Psoas muscle (tissue), 8 donors: ENCODE measurements around the gene SMC6. TPM values are rescaled to one million over a fixed set of nuclear protein-coding genes. Genes with fewer than 3 reads are reported as not detected.
A peak's percentile ranks its signal among the peaks of the same experiment; 100 is the strongest.

Experiments used
- ATAC-seq, 4 donors: fragments of 200-7000 bp; cut with Tn5 transposase; one replicate each; pipeline ENCODE4 v1.9.1; 2020; ENCODE audit warnings: moderate library complexity in 3 of 4, mild to moderate bottlenecking in 2 of 4
- DNase-seq, 2 donors: peaks; one replicate each; pipeline ENCODE4 v3.0.0-alpha.2; 2020
- H3K27ac ChIP-seq: fragments of 200-600 bp; one replicate; pipeline ENCODE4 v1.8.0; 2022
- H3K27me3 ChIP-seq, 3 donors: fragments of 200-600 bp in 1 of 3; one replicate each; pipeline versions ENCODE4 v1.6.1 to v1.8.0; 2013 to 2022; ENCODE audit warnings: low read length in 2 of 3, mild to moderate bottlenecking in 2 of 3, moderate library complexity in 1 of 3; ENCODE audit not compliant: insufficient read depth in 3 of 3
- H3K36me3 ChIP-seq, 2 donors: fragments of 200-600 bp in 1 of 2; one replicate each; pipeline versions ENCODE4 v1.6.1 to v1.8.0; 2013 to 2022; ENCODE audit warnings: low read depth in 1 of 2, mild to moderate bottlenecking in 1 of 2, moderate library complexity in 1 of 2; ENCODE audit not compliant: insufficient read depth in 1 of 2
- H3K4me1 ChIP-seq: fragments of 200-600 bp; one replicate; pipeline ENCODE4 v1.8.0; 2022
- H3K4me3 ChIP-seq: fragments of 200-600 bp; one replicate; pipeline ENCODE4 v1.8.0; 2022; ENCODE audit warnings: mild to moderate bottlenecking
- H3K9me3 ChIP-seq: fragments of 200-600 bp; one replicate; pipeline ENCODE4 v1.8.0; 2022
- CTCF ChIP-seq: fragments of 200-600 bp; IDR thresholded peaks from one replicate; pipeline ENCODE4 v1.8.0; 2022; ENCODE audit warnings: antibody characterized with exemption
- WGBS, 3 donors: extraction: QIAGEN DNeasy Blood & Tissue Kit; methylation state at CpG; one replicate each; pipeline versions ENCODE4 v1.1.6 to v1.1.7; 2013; 5-methylcytosine and 5-hydroxymethylcytosine counted together
- intact Hi-C, 2 donors: fragments of 100-400 bp; cut with DNase I; formaldehyde crosslinking; loops; one replicate each; pipeline versions ENCODE4 v1.11.0 to v1.14.2; 2022
- polyA plus RNA-seq, 3 donors: library from polyadenylated mRNA; stranded (reverse); fragments of 200-250 nt; gene quantifications; one replicate each; pipeline ENCODE4 v1.2.3, GENCODE V29; 2013
- total RNA-seq, 4 donors: library from RNA; stranded (reverse); fragmentation: NEBNext Ultra II Directional in 2 of 4; extraction: Animal tissue kit (Norgen Biotek cat#: 25700) in 2 of 4; gene quantifications; one replicate each; pipeline versions ENCODE4 v1.2.1 to v1.2.4, GENCODE V29; 2021 to 2023
- donor health status: healthy with polysubstance abuse.
- donor health status: DM: no; HTN: no; CAD: no; lungs with moderate emphysema.
- donor health status: Bipolar disorder and iron deficiency.
- donor health status: healthy.
- donor health status: DM: yes; HTN: yes; CAD: no.
- donor health status: DM: no; HTN: no; CAD: no.
- donor health status: DM: no; HTN: no; CAD: no.
- donor health status: DM: yes; HTN: yes; CAD: no.

Gene SMC6
- total and polyA plus RNA-seq, 7 donors, result 4.8 to 10.5 (median 9.3) TPM

DNA sequence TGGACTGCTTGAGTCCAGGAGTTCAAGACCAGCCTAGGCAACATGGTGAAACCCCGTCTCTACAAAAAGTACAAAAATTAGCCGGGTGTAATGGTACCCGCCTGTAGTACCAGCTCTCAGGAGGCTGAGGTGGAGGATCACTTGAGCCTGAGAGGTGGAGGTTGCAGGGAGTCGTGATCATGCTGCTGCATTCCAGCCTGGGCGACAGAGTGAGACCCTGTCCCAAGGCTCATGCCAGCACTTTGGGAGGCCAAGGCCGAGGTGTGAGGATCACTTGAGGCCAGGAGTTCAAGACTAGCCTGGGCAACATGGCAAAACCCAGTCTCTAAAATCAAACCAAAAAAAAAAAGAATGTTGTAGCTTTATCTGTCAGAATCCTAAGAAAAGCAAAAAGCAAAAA is 25.4 kb downstream of the SMC6 start:
- H3K36me3 ChIP-seq, result peaks cover 0 to 98% of the 10 kb centered on the region in 2 donors
- intact Hi-C loops, result no loop called here
- H3K27me3 ChIP-seq, result no peaks in the 10 kb centered on the region
- no peak for DNase-seq
- WGBS, 3 donors, result 95 to 97% (median 96%) methylated on average over 6 of the region's 6 CpGs
- no peak overlapping the region for H3K27ac ChIP-seq
- H3K9me3 ChIP-seq, result no peaks in the 10 kb centered on the region
- no peak for TF ChIP-seq CTCF
- no peak for ATAC-seq
- no peak overlapping the region for H3K4me3 ChIP-seq
- no peaks in the 10 kb centered on the region for H3K4me1 ChIP-seq

GRCh38 chr2:17719562-17720371 is 33.8 kb downstream of the SMC6 start:
- Histone ChIP-seq H3K4me3 (no peak overlapping the region), H3K27me3 (no peaks in the 10 kb centered on the region), H3K36me3 (peaks cover 5 to 91% of the 10 kb centered on the region in 2 donors), H3K27ac (no peak overlapping the region), H3K4me1 (no peaks in the 10 kb centered on the region), H3K9me3 (no peaks in the 10 kb centered on the region)
- TF ChIP-seq CTCF, result peak; percentile 83
- 69 to 83% (median 73%) methylated on average over 4 of the region's 4 CpGs for WGBS, 3 donors
- ATAC-seq (peak in 1 of 4 donors; percentile 56), DNase-seq (no peak)
- intact Hi-C loops, result loop anchor here (2.0 to 10.0 kb wide), 3 partner anchors 111 to 655 kb away; no protein-coding TSS in a partner anchor

DNA sequence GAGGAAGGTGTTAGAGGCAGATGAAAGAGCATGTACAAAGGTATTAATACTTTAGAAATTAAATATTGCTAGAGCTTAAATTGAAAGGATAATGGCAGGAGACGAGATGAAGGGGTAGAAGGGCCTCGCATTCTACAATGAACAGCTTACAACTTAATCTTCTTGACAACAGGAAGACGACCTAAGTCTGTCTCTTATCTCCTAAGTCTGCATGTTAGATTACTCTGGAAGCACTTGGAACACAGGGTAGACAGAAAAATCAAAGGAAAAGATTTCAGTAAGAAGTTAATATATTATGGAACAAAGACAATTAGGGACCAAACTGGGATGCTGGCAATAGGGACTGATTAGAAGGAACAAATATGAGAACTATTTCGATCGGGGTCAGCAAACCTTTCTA is 34.9 kb downstream of the SMC6 start:
- WGBS, 3 donors, result 90 to 93% (median 91%) methylated on average over 5 of the region's 5 CpGs
- no peak for TF ChIP-seq CTCF
- Histone ChIP-seq H3K27ac (no peak overlapping the region), H3K9me3 (no peaks in the 10 kb centered on the region), H3K27me3 (no peaks in the 10 kb centered on the region), H3K36me3 (peaks cover 5 to 91% of the 10 kb centered on the region in 2 donors), H3K4me3 (no peak overlapping the region), H3K4me1 (no peaks in the 10 kb centered on the region)
- DNase-seq, result no peak
- intact Hi-C loops, result loop anchor here in 1 of 2 donors (2.0 to 10.0 kb wide), 2 partner anchors 112 to 656 kb away; no protein-coding TSS in a partner anchor
- ATAC-seq, result no peak

- 95 to 98% (median 95%) methylated on average over 4 of the region's 4 CpGs for WGBS, 3 donors
Observed at GRCh38 chr2:17717666-17718065, 35.9 kb downstream of the SMC6 start.

More at GRCh38 chr2:17717666-17718065, 35.9 kb downstream of the SMC6 start:
- H3K4me3 ChIP-seq, result no peak overlapping the region
- H3K9me3 ChIP-seq, result no peaks in the 10 kb centered on the region
- no peak for DNase-seq
- H3K27me3 ChIP-seq, result no peaks in the 10 kb centered on the region
- intact Hi-C loops, result loop anchor here in 1 of 2 donors (2.0 to 10.0 kb wide), 2 partner anchors 113 to 657 kb away; no protein-coding TSS in a partner anchor
- H3K36me3 ChIP-seq, result peaks cover 7 to 91% of the 10 kb centered on the region in 2 donors
- no peaks in the 10 kb centered on the region for H3K4me1 ChIP-seq
- TF ChIP-seq CTCF, result no peak
- H3K27ac ChIP-seq, result no peak overlapping the region
- ATAC-seq, result no peak
